ENCODE measurements around the gene LIPC.

DNA sequence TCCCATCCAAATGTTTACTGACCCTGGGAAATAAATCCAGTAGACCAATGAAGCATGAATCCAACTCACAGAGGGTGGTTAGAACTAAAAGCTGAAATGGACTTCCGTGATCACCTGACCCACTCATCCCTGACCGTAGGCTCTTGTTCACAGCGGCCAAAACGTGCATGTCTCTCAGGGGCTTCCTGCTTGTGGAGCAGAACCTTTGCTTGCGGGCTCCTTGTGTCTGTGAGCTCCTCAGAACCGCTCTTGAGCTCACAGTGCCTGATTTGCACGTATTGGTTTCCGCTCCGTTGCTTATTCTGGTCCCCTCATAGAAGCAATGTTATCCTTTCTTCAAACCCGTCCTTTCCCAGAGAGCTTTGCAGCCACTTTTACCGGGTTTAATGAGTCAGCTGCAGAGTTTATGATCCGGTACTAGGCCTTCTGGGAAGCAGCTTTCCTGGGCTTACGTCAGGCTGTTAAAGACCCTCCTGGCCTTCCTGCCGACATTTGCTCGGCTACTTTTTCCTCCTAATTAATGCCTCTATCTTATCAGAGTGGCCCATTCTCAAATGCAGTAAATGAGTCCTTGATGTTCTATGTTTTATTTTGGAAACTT is 35.4 kb downstream of the LIPC start:
- TF ChIP-seq CTCF (IDR thresholded peaks at IDR 0.05) (no peak), POLR2AphosphoS5 (IDR thresholded peaks at IDR 0.05) (no peak), POLR2A (IDR thresholded peaks at IDR 0.05) (no peak), EP300 (IDR thresholded peaks at IDR 0.05; ENCODE audit: low read depth) (no peak)
